Upper lobe of left lung (tissue), 4 donors: ENCODE results near the gene CDH11.
A peak's percentile ranks its signal among the peaks of the same experiment; 100 is the strongest.

ENCODE experiments used
- POLR2AphosphoS5 ChIP-seq, 2 donors: sonication (generic); formaldehyde crosslinking; IDR thresholded peaks; one replicate each; pipeline ENCODE4 v1.5.1; 2017; ENCODE audit warnings: antibody characterized with exemption in 2 of 2
- TF ChIP-seq, protein P1 (sequence below), 6 experiments: fragments of 450-650 bp in 4 of 6; fragments of 200-600 bp in 2 of 6; sonication (generic) in 2 of 6; IDR thresholded peaks; one replicate each; pipeline ENCODE4 v1.5.1; 2016 to 2019; ENCODE audit warnings: antibody characterized with exemption in 6 of 6

DNA sequence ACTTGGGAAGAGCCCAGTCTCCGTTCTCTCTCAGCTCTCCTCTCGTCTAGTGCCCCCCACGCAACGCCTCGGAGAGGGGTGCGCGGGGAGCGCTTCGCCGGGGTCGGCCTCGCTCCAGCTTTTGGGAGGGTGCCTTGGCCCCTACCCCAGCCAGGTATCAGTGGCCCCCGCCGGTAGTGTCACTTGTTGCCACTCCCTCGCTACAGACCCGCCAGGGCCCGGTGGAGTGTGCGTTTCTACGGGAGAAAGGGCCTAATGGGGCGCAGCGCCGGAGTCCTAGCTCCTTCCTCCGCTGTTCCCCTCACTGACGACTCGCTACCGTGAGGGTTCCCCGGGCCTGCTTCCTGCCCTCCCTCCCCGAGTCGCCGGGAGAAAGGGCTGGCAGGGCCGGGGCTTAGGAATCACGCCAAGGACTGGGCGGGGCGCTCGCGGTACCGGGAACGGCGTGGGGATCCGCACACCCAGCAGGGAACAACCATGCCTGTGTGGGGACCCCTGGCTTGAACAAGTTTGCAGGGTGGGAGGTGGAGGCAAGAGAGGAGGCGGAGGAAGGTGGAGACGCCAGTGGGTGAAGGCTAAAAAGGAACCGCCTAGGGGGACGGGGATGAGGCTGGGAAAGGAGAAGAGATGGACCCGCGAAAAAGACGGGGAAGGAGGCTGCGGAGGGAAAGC is 997 bp upstream of the CDH11 start:
- TF ChIP-seq, protein P1, sequence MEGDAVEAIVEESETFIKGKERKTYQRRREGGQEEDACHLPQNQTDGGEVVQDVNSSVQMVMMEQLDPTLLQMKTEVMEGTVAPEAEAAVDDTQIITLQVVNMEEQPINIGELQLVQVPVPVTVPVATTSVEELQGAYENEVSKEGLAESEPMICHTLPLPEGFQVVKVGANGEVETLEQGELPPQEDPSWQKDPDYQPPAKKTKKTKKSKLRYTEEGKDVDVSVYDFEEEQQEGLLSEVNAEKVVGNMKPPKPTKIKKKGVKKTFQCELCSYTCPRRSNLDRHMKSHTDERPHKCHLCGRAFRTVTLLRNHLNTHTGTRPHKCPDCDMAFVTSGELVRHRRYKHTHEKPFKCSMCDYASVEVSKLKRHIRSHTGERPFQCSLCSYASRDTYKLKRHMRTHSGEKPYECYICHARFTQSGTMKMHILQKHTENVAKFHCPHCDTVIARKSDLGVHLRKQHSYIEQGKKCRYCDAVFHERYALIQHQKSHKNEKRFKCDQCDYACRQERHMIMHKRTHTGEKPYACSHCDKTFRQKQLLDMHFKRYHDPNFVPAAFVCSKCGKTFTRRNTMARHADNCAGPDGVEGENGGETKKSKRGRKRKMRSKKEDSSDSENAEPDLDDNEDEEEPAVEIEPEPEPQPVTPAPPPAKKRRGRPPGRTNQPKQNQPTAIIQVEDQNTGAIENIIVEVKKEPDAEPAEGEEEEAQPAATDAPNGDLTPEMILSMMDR (IDR thresholded peaks at IDR 0.05), result no peak
- TF ChIP-seq POLR2AphosphoS5 (IDR thresholded peaks at IDR 0.05), result peak; percentile 37 to 39
